Measurements from ENCODE around the gene AK6. TPM values are rescaled to one million over a fixed set of nuclear protein-coding genes. Genes with fewer than 3 reads are reported as not detected.
A peak's percentile ranks its signal among the peaks of the same experiment; 100 is the strongest.
"Not testable (repeated sequence)": the region's sequence is repeated elsewhere in the genome, so short reads cannot be mapped to it uniquely, and the experiment has no call there.

AK6 gene
- total RNA-seq, 2 donors from 2014 or later, result 21.3 to 33.0 TPM

DNA sequence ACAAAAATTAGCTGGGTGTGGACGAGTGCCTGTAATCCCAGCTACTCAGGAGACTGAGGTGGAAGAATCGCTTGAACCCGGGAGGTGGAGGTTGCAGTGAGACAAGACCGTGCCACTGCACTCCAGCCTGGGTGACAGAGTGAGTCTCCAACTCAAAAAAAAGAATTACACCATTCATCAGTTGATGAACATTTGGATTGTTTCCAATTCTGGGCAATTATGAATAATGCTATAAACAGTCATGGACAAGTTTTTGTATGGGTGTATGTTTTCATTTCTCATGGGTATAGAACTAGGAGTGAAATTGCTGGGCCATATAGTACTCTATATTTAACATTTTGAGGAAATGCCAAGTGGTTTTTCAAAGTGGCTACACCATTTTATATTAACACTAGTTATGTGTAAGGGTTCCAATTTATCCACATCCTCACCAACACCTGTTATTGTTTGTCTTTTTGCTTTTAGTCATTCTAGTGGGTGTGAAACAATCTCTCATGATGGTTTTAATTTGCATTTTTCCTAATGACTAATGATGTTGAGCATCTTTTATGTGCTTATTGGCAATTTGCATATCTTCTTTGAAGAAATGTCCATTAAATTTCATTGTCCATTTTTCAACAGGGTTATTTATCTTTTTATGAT lies 27.7 kb downstream of the AK6 start:
- Histone ChIP-seq H3K27ac (no peak overlapping the region), H3K4me3 (no peak overlapping the region), H3K27me3 (replicated peaks; ENCODE audit: insufficient read depth) (no peaks in the 10 kb centered on the region), H3K4me1 (replicated peaks) (no peaks in the 10 kb centered on the region), H3K9me3 (no peaks in the 10 kb centered on the region), H3K36me3 (no peaks in the 10 kb centered on the region)
- intact Hi-C loops (cut with DNase I), result no loop called here
- WGBS, result 88% methylated on average over 4 of the region's 4 CpGs
- DNase-seq (ENCODE audit: low spot score), result no peak
- TF ChIP-seq CTCF (IDR thresholded peaks at IDR 0.05) (no peak), POLR2A (IDR thresholded peaks at IDR 0.05) (no peak), POLR2AphosphoS5 (IDR thresholded peaks at IDR 0.05) (no peak)

- H3K4me3 ChIP-seq, result no peak overlapping the region
- intact Hi-C loops (cut with DNase I), result no loop called here
- no peak overlapping the region for H3K27ac ChIP-seq
- H3K27me3 ChIP-seq (replicated peaks; ENCODE audit: insufficient read depth), result no peaks in the 10 kb centered on the region
- TF ChIP-seq POLR2A (IDR thresholded peaks at IDR 0.05), result no peak
- no peak for TF ChIP-seq POLR2AphosphoS5 (IDR thresholded peaks at IDR 0.05)
- no peak for TF ChIP-seq CTCF (IDR thresholded peaks at IDR 0.05)
- WGBS, result 89% methylated on average over 7 of the region's 7 CpGs
- no peaks in the 10 kb centered on the region for H3K36me3 ChIP-seq
- no peak for DNase-seq (ENCODE audit: low spot score)
- no peaks in the 10 kb centered on the region for H3K9me3 ChIP-seq
- no peaks in the 10 kb centered on the region for H3K4me1 ChIP-seq (replicated peaks)
These were observed 33.9 kb downstream of the AK6 start for GRCh38 chr5:69335341-69335935.

- intact Hi-C loops (cut with DNase I), result loop anchor here (5.0 kb wide), 2 partner anchors 103 to 243 kb away; partner anchors contain the start of genes CDK7 and SLC30A5
These were observed 34.5 kb downstream of the AK6 start for GRCh38 chr5:69334793-69335268.

DNA sequence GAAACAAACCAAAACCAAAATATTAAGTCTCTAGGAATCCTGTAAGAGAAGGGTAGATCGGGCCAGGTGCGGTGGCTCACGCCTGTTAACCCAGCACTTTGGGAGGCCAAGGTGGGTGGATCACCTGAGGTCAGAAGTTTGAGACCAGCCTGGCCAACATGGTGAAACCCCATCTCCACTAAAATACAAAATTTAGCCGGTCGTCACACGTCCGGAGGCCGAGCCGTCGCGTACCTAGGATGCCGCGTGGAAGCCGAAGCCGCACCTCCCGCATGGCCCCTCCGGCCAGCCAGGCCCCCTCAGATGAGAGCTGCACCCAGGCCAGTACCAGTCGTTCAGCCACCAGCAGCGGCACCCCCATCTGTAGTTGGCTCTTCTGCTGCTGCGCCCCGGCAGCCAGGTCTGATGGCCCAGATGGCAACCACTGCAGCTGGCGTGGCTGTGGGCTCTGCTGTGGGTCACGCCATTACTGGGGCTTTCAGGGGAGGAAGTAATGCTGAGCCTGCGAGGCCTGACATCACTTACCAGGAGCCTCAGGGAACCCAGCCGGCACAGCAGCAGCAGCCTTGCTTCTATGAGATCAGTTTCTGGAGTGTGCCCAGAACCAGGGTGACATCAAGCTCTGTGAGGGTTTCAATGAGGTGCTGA lies 35.5 kb downstream of the AK6 start:
- peak overlapping the region in 1 of 2 donors; percentile 85 for H3K27ac ChIP-seq
- not testable (repeated sequence) for DNase-seq (ENCODE audit: low spot score); H3K4me1 ChIP-seq (replicated peaks); H3K9me3 ChIP-seq; H3K4me3 ChIP-seq; H3K36me3 ChIP-seq; H3K27me3 ChIP-seq (replicated peaks; ENCODE audit: insufficient read depth)
- 98% methylated on average over 24 of the region's 25 CpGs for WGBS
- intact Hi-C loops (cut with DNase I), result loop anchor here (2.0 to 5.0 kb wide), 3 partner anchors 101 to 291 kb away; partner anchors contain the start of genes CDK7 and SLC30A5

More at GRCh38 chr5:69334793-69335268, 34.5 kb downstream of the AK6 start:
- DNase-seq (ENCODE audit: low spot score), result peak; percentile 85
- peak; percentile 70 for TF ChIP-seq POLR2AphosphoS5 (IDR thresholded peaks at IDR 0.05)
- TF ChIP-seq CTCF (IDR thresholded peaks at IDR 0.05), result peak; percentile 47 to 82 (median 76)
- no peak for TF ChIP-seq POLR2A (IDR thresholded peaks at IDR 0.05)
- 11% methylated on average over 18 of the region's 18 CpGs for WGBS
- Histone ChIP-seq H3K4me3 (no peak overlapping the region), H3K9me3 (no peaks in the 10 kb centered on the region), H3K4me1 (replicated peaks) (no peaks in the 10 kb centered on the region), H3K27ac (peak overlapping the region; percentile 51 to 52), H3K27me3 (replicated peaks; ENCODE audit: insufficient read depth) (no peaks in the 10 kb centered on the region), H3K36me3 (no peaks in the 10 kb centered on the region)
